Measurements from ENCODE around the gene ERCC5.
A peak's percentile ranks its signal among the peaks of the same experiment; 100 is the strongest.

Gene ERCC5

GRCh38 chr13:102870677-102871415, 25.0 kb downstream of the ERCC5 start:
- Histone ChIP-seq H4K91ac (ENCODE audit: low read length) (peak overlapping the region; percentile 61), H2AK5ac (ENCODE audit: low read length, severe bottlenecking) (no peak overlapping the region), H3K4me1 (ENCODE audit: control insufficient read depth, insufficient read depth, low read depth, low read length) (peaks cover 8% of the 10 kb centered on the region), H3K4me3 (ENCODE audit: insufficient read depth in 1 of 2, low read depth in 1 of 2, low read length in 2 of 2) (no peak overlapping the region), H3K9ac (ENCODE audit: low read length) (peak overlapping the region; percentile 60), H3K14ac (ENCODE audit: low read length in 2 of 2) (no peak overlapping the region), H4K8ac (ENCODE audit: low read length) (peak overlapping the region; percentile 81), H3K36me3 (ENCODE audit: control insufficient read depth in 1 of 2, insufficient read depth in 2 of 2, low read depth in 1 of 2, low read length in 2 of 2) (peaks cover 31 to 87% of the 10 kb centered on the region in 2 experiments), H2BK120ac (ENCODE audit: low read depth, low read length) (no peak overlapping the region), H2AFZ (ENCODE audit: low read depth, low read length) (no peak overlapping the region), H3K79me1 (replicated peaks; ENCODE audit: low read length, poor library complexity, severe bottlenecking) (peaks cover 20% of the 10 kb centered on the region), H2BK5ac (ENCODE audit: low read depth, low read length, poor library complexity, severe bottlenecking) (no peak overlapping the region), H2BK12ac (ENCODE audit: low read length in 2 of 2) (peak overlapping the region in 1 of 2 experiments; percentile 46), H3K27me3 (ENCODE audit: control insufficient read depth in 1 of 2, insufficient read depth in 1 of 2, low read length in 2 of 2) (no peaks in the 10 kb centered on the region), H3K18ac (ENCODE audit: low read depth in 1 of 2, low read length in 2 of 2) (no peak overlapping the region), H3K4ac (ENCODE audit: low read depth in 1 of 2, low read length in 2 of 2) (no peak overlapping the region), H3K23ac (ENCODE audit: low read length in 2 of 2) (no peak overlapping the region), H3K4me2 (ENCODE audit: low read length, poor library complexity, severe bottlenecking) (no peak overlapping the region), H3K9me3 (ENCODE audit: control insufficient read depth, low read length) (no peaks in the 10 kb centered on the region), H2BK15ac (ENCODE audit: low read depth, poor library complexity, severe bottlenecking) (no peak overlapping the region), H3K27ac (ENCODE audit: low read length, poor library complexity, severe bottlenecking) (no peak overlapping the region)
- DNase-seq = peak; percentile 66
- 64% methylated on average over 20 of the region's 22 CpGs for WGBS

GRCh38 chr13:102872131-102872530, 26.3 kb downstream of the ERCC5 start:
- no peak overlapping the region for H2BK5ac ChIP-seq (ENCODE audit: low read depth, low read length, poor library complexity, severe bottlenecking)
- no peak overlapping the region for H2BK12ac ChIP-seq (ENCODE audit: low read length in 2 of 2)
- 98% methylated on average over 4 of the region's 7 CpGs for WGBS
- no peak overlapping the region for H3K14ac ChIP-seq (ENCODE audit: low read length in 2 of 2)
- no peak overlapping the region for H3K4ac ChIP-seq (ENCODE audit: low read depth in 1 of 2, low read length in 2 of 2)
- H2BK120ac ChIP-seq (ENCODE audit: low read depth, low read length) = no peak overlapping the region
- no peak overlapping the region for H4K91ac ChIP-seq (ENCODE audit: low read length)
- H3K4me3 ChIP-seq (ENCODE audit: insufficient read depth in 1 of 2, low read depth in 1 of 2, low read length in 2 of 2) = no peak overlapping the region
- H4K8ac ChIP-seq (ENCODE audit: low read length) = no peak overlapping the region
- no peak overlapping the region for H3K27ac ChIP-seq (ENCODE audit: low read length, poor library complexity, severe bottlenecking)
- H3K4me2 ChIP-seq (ENCODE audit: low read length, poor library complexity, severe bottlenecking) = no peak overlapping the region
- H2AFZ ChIP-seq (ENCODE audit: low read depth, low read length) = no peak overlapping the region
- peaks cover 31 to 86% of the 10 kb centered on the region in 2 experiments for H3K36me3 ChIP-seq (ENCODE audit: control insufficient read depth in 1 of 2, insufficient read depth in 2 of 2, low read depth in 1 of 2, low read length in 2 of 2)
- no peak overlapping the region for H2AK5ac ChIP-seq (ENCODE audit: low read length, severe bottlenecking)
- no peaks in the 10 kb centered on the region for H3K27me3 ChIP-seq (ENCODE audit: control insufficient read depth in 1 of 2, insufficient read depth in 1 of 2, low read length in 2 of 2)
- no peak overlapping the region for H3K23ac ChIP-seq (ENCODE audit: low read length in 2 of 2)
- no peaks in the 10 kb centered on the region for H3K9me3 ChIP-seq (ENCODE audit: control insufficient read depth, low read length)
- no peak for DNase-seq
- H3K9ac ChIP-seq (ENCODE audit: low read length) = peak overlapping the region; percentile 24
- H3K79me1 ChIP-seq (replicated peaks; ENCODE audit: low read length, poor library complexity, severe bottlenecking) = peaks cover 15% of the 10 kb centered on the region
- H2BK15ac ChIP-seq (ENCODE audit: low read depth, poor library complexity, severe bottlenecking) = no peak overlapping the region
- H3K4me1 ChIP-seq (ENCODE audit: control insufficient read depth, insufficient read depth, low read depth, low read length) = peaks cover 6% of the 10 kb centered on the region
- no peak overlapping the region for H3K18ac ChIP-seq (ENCODE audit: low read depth in 1 of 2, low read length in 2 of 2)

GRCh38 chr13:102872531-102872930, 26.7 kb downstream of the ERCC5 start:
- H3K9me3 ChIP-seq (ENCODE audit: control insufficient read depth, low read length) = no peaks in the 10 kb centered on the region
- WGBS = no CpG with 5 or more reads among the region's 1 CpG
- no peak overlapping the region for H3K14ac ChIP-seq (ENCODE audit: low read length in 2 of 2)
- no peak overlapping the region for H3K4ac ChIP-seq (ENCODE audit: low read depth in 1 of 2, low read length in 2 of 2)
- peaks cover 8% of the 10 kb centered on the region for H3K4me1 ChIP-seq (ENCODE audit: control insufficient read depth, insufficient read depth, low read depth, low read length)
- no peak overlapping the region for H3K4me3 ChIP-seq (ENCODE audit: insufficient read depth in 1 of 2, low read depth in 1 of 2, low read length in 2 of 2)
- no peak overlapping the region for H4K8ac ChIP-seq (ENCODE audit: low read length)
- H3K36me3 ChIP-seq (ENCODE audit: control insufficient read depth in 1 of 2, insufficient read depth in 2 of 2, low read depth in 1 of 2, low read length in 2 of 2) = peaks cover 27 to 86% of the 10 kb centered on the region in 2 experiments
- H2BK12ac ChIP-seq (ENCODE audit: low read length in 2 of 2) = no peak overlapping the region
- no peak overlapping the region for H2BK5ac ChIP-seq (ENCODE audit: low read depth, low read length, poor library complexity, severe bottlenecking)
- peak overlapping the region; percentile 24 for H3K9ac ChIP-seq (ENCODE audit: low read length)
- H3K23ac ChIP-seq (ENCODE audit: low read length in 2 of 2) = no peak overlapping the region
- no peak for DNase-seq
- H3K27me3 ChIP-seq (ENCODE audit: control insufficient read depth in 1 of 2, insufficient read depth in 1 of 2, low read length in 2 of 2) = no peaks in the 10 kb centered on the region
- no peak overlapping the region for H3K27ac ChIP-seq (ENCODE audit: low read length, poor library complexity, severe bottlenecking)
- no peak overlapping the region for H3K4me2 ChIP-seq (ENCODE audit: low read length, poor library complexity, severe bottlenecking)
- no peak overlapping the region for H3K18ac ChIP-seq (ENCODE audit: low read depth in 1 of 2, low read length in 2 of 2)
- no peak overlapping the region for H4K91ac ChIP-seq (ENCODE audit: low read length)
- H3K79me1 ChIP-seq (replicated peaks; ENCODE audit: low read length, poor library complexity, severe bottlenecking) = peaks cover 12% of the 10 kb centered on the region
- H2BK15ac ChIP-seq (ENCODE audit: low read depth, poor library complexity, severe bottlenecking) = no peak overlapping the region
- no peak overlapping the region for H2AK5ac ChIP-seq (ENCODE audit: low read length, severe bottlenecking)
- H2BK120ac ChIP-seq (ENCODE audit: low read depth, low read length) = no peak overlapping the region
- H2AFZ ChIP-seq (ENCODE audit: low read depth, low read length) = no peak overlapping the region

GRCh38 chr13:102873653-102874052, 27.8 kb downstream of the ERCC5 start:
- H3K18ac ChIP-seq (ENCODE audit: low read depth in 1 of 2, low read length in 2 of 2) = no peak overlapping the region
- no peak overlapping the region for H3K23ac ChIP-seq (ENCODE audit: low read length in 2 of 2)
- H3K4ac ChIP-seq (ENCODE audit: low read depth in 1 of 2, low read length in 2 of 2) = no peak overlapping the region
- no peak overlapping the region for H3K27ac ChIP-seq (ENCODE audit: low read length, poor library complexity, severe bottlenecking)
- no peak overlapping the region for H3K4me3 ChIP-seq (ENCODE audit: insufficient read depth in 1 of 2, low read depth in 1 of 2, low read length in 2 of 2)
- H3K9me3 ChIP-seq (ENCODE audit: control insufficient read depth, low read length) = no peaks in the 10 kb centered on the region
- no peak overlapping the region for H2BK12ac ChIP-seq (ENCODE audit: low read length in 2 of 2)
- no peak overlapping the region for H4K8ac ChIP-seq (ENCODE audit: low read length)
- no peak overlapping the region for H2AFZ ChIP-seq (ENCODE audit: low read depth, low read length)
- peak overlapping the region; percentile 5 for H3K9ac ChIP-seq (ENCODE audit: low read length)
- peaks cover 8% of the 10 kb centered on the region for H3K4me1 ChIP-seq (ENCODE audit: control insufficient read depth, insufficient read depth, low read depth, low read length)
- H2BK120ac ChIP-seq (ENCODE audit: low read depth, low read length) = no peak overlapping the region
- H2AK5ac ChIP-seq (ENCODE audit: low read length, severe bottlenecking) = no peak overlapping the region
- no peak overlapping the region for H3K14ac ChIP-seq (ENCODE audit: low read length in 2 of 2)
- no CpG with 5 or more reads among the region's 3 CpGs for WGBS
- no peaks in the 10 kb centered on the region for H3K27me3 ChIP-seq (ENCODE audit: control insufficient read depth in 1 of 2, insufficient read depth in 1 of 2, low read length in 2 of 2)
- no peak overlapping the region for H3K4me2 ChIP-seq (ENCODE audit: low read length, poor library complexity, severe bottlenecking)
- H4K91ac ChIP-seq (ENCODE audit: low read length) = no peak overlapping the region
- H3K79me1 ChIP-seq (replicated peaks; ENCODE audit: low read length, poor library complexity, severe bottlenecking) = peaks cover 6% of the 10 kb centered on the region
- peaks cover 22 to 77% of the 10 kb centered on the region in 2 experiments for H3K36me3 ChIP-seq (ENCODE audit: control insufficient read depth in 1 of 2, insufficient read depth in 2 of 2, low read depth in 1 of 2, low read length in 2 of 2)
- no peak overlapping the region for H2BK15ac ChIP-seq (ENCODE audit: low read depth, poor library complexity, severe bottlenecking)
- H2BK5ac ChIP-seq (ENCODE audit: low read depth, low read length, poor library complexity, severe bottlenecking) = no peak overlapping the region
- DNase-seq = peak; percentile 36

Measured in mesenchymal stem cell (in vitro differentiated cells and primary cell).